IPS-15b (cell line): ENCODE measurements around the gene WDR33.
"Not testable (repeated sequence)": the region's sequence is repeated elsewhere in the genome, so short reads cannot be mapped to it uniquely, and the experiment has no call there.

Experiments
- H3K27me3 ChIP-seq: one replicate; pipeline ENCODE4 v1.6.1; 2013; ENCODE audit warnings: low read length; ENCODE audit not compliant: control insufficient read depth, insufficient read depth
- H3K36me3 ChIP-seq: one replicate; pipeline ENCODE4 v1.6.1; 2013; ENCODE audit warnings: low read length; ENCODE audit not compliant: control insufficient read depth, insufficient read depth
- H3K4me1 ChIP-seq: one replicate; pipeline ENCODE4 v1.6.1; 2013; ENCODE audit warnings: mild to moderate bottlenecking, low read length; ENCODE audit not compliant: control insufficient read depth, insufficient read depth
- H3K4me3 ChIP-seq: one replicate; pipeline ENCODE4 v1.5.1; 2013; ENCODE audit warnings: low read depth, low read length
- H3K9ac ChIP-seq: one replicate; pipeline ENCODE4 v1.6.1; 2013; ENCODE audit warnings: low read depth, mild to moderate bottlenecking, low read length
- H3K9me3 ChIP-seq: one replicate; pipeline ENCODE4 v1.6.1; 2013; ENCODE audit warnings: mild to moderate bottlenecking, low read length; ENCODE audit not compliant: control insufficient read depth, insufficient read depth

Gene WDR33

GRCh38 chr2:127806860-127807259, 4.1 kb downstream of the WDR33 start:
- not testable (repeated sequence) for H3K9me3 ChIP-seq, H3K4me3 ChIP-seq, H3K36me3 ChIP-seq, H3K9ac ChIP-seq, H3K27me3 ChIP-seq, H3K4me1 ChIP-seq

- peaks cover 7% of the 10 kb centered on the region for H3K4me1 ChIP-seq
- no peak overlapping the region for H3K9ac ChIP-seq
- H3K27me3 ChIP-seq, result no peaks in the 10 kb centered on the region
- H3K36me3 ChIP-seq, result no peaks in the 10 kb centered on the region
- no peak overlapping the region for H3K4me3 ChIP-seq
- H3K9me3 ChIP-seq, result no peaks in the 10 kb centered on the region
These were observed 5.5 kb downstream of the WDR33 start for GRCh38 chr2:127805491-127805890.

GRCh38 chr2:127799926-127800325, 11.0 kb downstream of the WDR33 start:
- H3K36me3 ChIP-seq, result no peaks in the 10 kb centered on the region
- no peaks in the 10 kb centered on the region for H3K9me3 ChIP-seq
- no peaks in the 10 kb centered on the region for H3K27me3 ChIP-seq
- no peak overlapping the region for H3K4me3 ChIP-seq
- H3K4me1 ChIP-seq, result no peaks in the 10 kb centered on the region
- H3K9ac ChIP-seq, result no peak overlapping the region

GRCh38 chr2:127796389-127796788, 14.6 kb downstream of the WDR33 start:
- Histone ChIP-seq H3K4me3 (no peak overlapping the region), H3K36me3 (no peaks in the 10 kb centered on the region), H3K27me3 (no peaks in the 10 kb centered on the region), H3K9ac (no peak overlapping the region), H3K9me3 (no peaks in the 10 kb centered on the region), H3K4me1 (no peaks in the 10 kb centered on the region)

- not testable (repeated sequence) for H3K4me1 ChIP-seq, H3K9me3 ChIP-seq, H3K4me3 ChIP-seq, H3K27me3 ChIP-seq, H3K36me3 ChIP-seq, H3K9ac ChIP-seq
These were observed 16.1 kb downstream of the WDR33 start for GRCh38 chr2:127794901-127795300.

- H3K9me3 ChIP-seq, result no peaks in the 10 kb centered on the region
- no peaks in the 10 kb centered on the region for H3K27me3 ChIP-seq
- H3K4me1 ChIP-seq, result no peaks in the 10 kb centered on the region
- H3K36me3 ChIP-seq, result no peaks in the 10 kb centered on the region
- H3K9ac ChIP-seq, result no peak overlapping the region
- no peak overlapping the region for H3K4me3 ChIP-seq
These were observed 18.2 kb downstream of the WDR33 start for GRCh38 chr2:127792805-127793204.

- Histone ChIP-seq H3K9ac (no peak overlapping the region), H3K4me3 (no peak overlapping the region), H3K9me3 (no peaks in the 10 kb centered on the region), H3K27me3 (no peaks in the 10 kb centered on the region), H3K36me3 (no peaks in the 10 kb centered on the region), H3K4me1 (no peaks in the 10 kb centered on the region)
These were observed 20.1 kb downstream of the WDR33 start for GRCh38 chr2:127790694-127791529.

GRCh38 chr2:127786048-127786809, 24.7 kb downstream of the WDR33 start:
- no peaks in the 10 kb centered on the region for H3K36me3 ChIP-seq
- no peaks in the 10 kb centered on the region for H3K9me3 ChIP-seq
- no peak overlapping the region for H3K4me3 ChIP-seq
- no peaks in the 10 kb centered on the region for H3K4me1 ChIP-seq
- H3K27me3 ChIP-seq, result no peaks in the 10 kb centered on the region
- no peak overlapping the region for H3K9ac ChIP-seq

GRCh38 chr2:127784965-127785518, 25.9 kb downstream of the WDR33 start:
- H3K9me3 ChIP-seq, result no peaks in the 10 kb centered on the region
- H3K9ac ChIP-seq, result no peak overlapping the region
- no peak overlapping the region for H3K4me3 ChIP-seq
- H3K27me3 ChIP-seq, result no peaks in the 10 kb centered on the region
- H3K36me3 ChIP-seq, result no peaks in the 10 kb centered on the region
- no peaks in the 10 kb centered on the region for H3K4me1 ChIP-seq

- no peaks in the 10 kb centered on the region for H3K9me3 ChIP-seq
- H3K36me3 ChIP-seq, result no peaks in the 10 kb centered on the region
- no peaks in the 10 kb centered on the region for H3K4me1 ChIP-seq
- H3K27me3 ChIP-seq, result no peaks in the 10 kb centered on the region
- no peak overlapping the region for H3K4me3 ChIP-seq
- no peak overlapping the region for H3K9ac ChIP-seq
These were observed 27.9 kb downstream of the WDR33 start for GRCh38 chr2:127783101-127783500.

- H3K4me3 ChIP-seq, result no peak overlapping the region
- no peaks in the 10 kb centered on the region for H3K36me3 ChIP-seq
- peaks cover 19% of the 10 kb centered on the region for H3K4me1 ChIP-seq
- H3K27me3 ChIP-seq, result no peaks in the 10 kb centered on the region
- H3K9me3 ChIP-seq, result no peaks in the 10 kb centered on the region
- no peak overlapping the region for H3K9ac ChIP-seq
These were observed 32.1 kb downstream of the WDR33 start for GRCh38 chr2:127778850-127779249.

- Histone ChIP-seq H3K9ac (no peak overlapping the region), H3K4me1 (peaks cover 19% of the 10 kb centered on the region), H3K4me3 (no peak overlapping the region), H3K9me3 (no peaks in the 10 kb centered on the region), H3K27me3 (no peaks in the 10 kb centered on the region), H3K36me3 (no peaks in the 10 kb centered on the region)
These were observed 32.5 kb downstream of the WDR33 start for GRCh38 chr2:127778447-127778846.
